Measurements from ENCODE around the gene P2RX4.

- no peak for TF ChIP-seq POLR2A (IDR thresholded peaks at IDR 0.05)
- no peak for TF ChIP-seq CTCF (IDR thresholded peaks at IDR 0.05)
Measured at GRCh38 chr12:121230538-121230907, 20.6 kb downstream of the P2RX4 start.
